Right lobe of liver (tissue), 4 donors: ENCODE measurements around the gene ZCCHC10.

Source experiments
- CTCF ChIP-seq, 4 donors: fragments of 200-600 bp in 3 of 4; fragments of 450-650 bp in 1 of 4; IDR thresholded peaks; one replicate each; pipeline versions ENCODE4 v1.5.1 to v1.8.0; 2016 to 2022; ENCODE audit warnings: antibody characterized with exemption in 4 of 4, mild to moderate bottlenecking in 2 of 4
- POLR2A ChIP-seq: fragments of 450-650 bp; IDR thresholded peaks from one replicate; pipeline ENCODE4 v1.6.1; 2017; ENCODE audit warnings: antibody characterized with exemption, mild to moderate bottlenecking
- donor health status: DM: no; HTN: no; CAD: no.
- donor health status: DM: no; HTN: no; CAD: no.
- donor health status: DM: no; HTN: yes; CAD: no.

GRCh38 chr5:133054697-133055471, 28.5 kb upstream of the ZCCHC10 start:
- TF ChIP-seq CTCF (IDR thresholded peaks at IDR 0.05) = no peak
- TF ChIP-seq POLR2A = no peak
